Smooth muscle cell (in vitro differentiated cells): ENCODE results near the gene SCLY. TPM values are rescaled to one million over a fixed set of nuclear protein-coding genes. Genes with fewer than 3 reads are reported as not detected.
A peak's percentile ranks its signal among the peaks of the same experiment; 100 is the strongest.
"Not testable (repeated sequence)": the region's sequence is repeated elsewhere in the genome, so short reads cannot be mapped to it uniquely, and the experiment has no call there.

ENCODE experiments used
- DNase-seq: peaks from one replicate; lab custom pipeline; 2025; ENCODE audit not compliant: unreplicated experiment; lab: John Stamatoyannopoulos, UW
- H2AFZ ChIP-seq: fragments of 200-600 bp; sonication (generic); 2 replicates; pipeline ENCODE4 v1.6.0; 2016; ENCODE audit warnings: antibody characterized with exemption, low read depth, mild to moderate bottlenecking
- H3F3A ChIP-seq: fragments of 200-600 bp; sonication (generic); 2 replicates; pipeline ENCODE4 v1.6.0; 2017; ENCODE audit warnings: antibody characterized with exemption, low read depth
- H3K27ac ChIP-seq: fragments of 200-600 bp; sonication (generic); 2 replicates; pipeline ENCODE4 v1.5.1; 2016; ENCODE audit warnings: low read depth, mild to moderate bottlenecking
- H3K27me3 ChIP-seq: fragments of 200-600 bp; sonication (generic); 2 replicates; pipeline ENCODE4 v1.6.1; 2016; ENCODE audit warnings: low read depth, mild to moderate bottlenecking
- H3K36me3 ChIP-seq: fragments of 200-600 bp; sonication (generic); 2 replicates; pipeline ENCODE4 v1.5.1; 2016; ENCODE audit warnings: low read depth
- H3K4me1 ChIP-seq: fragments of 200-600 bp; sonication (generic); 2 replicates; pipeline ENCODE4 v1.5.1; 2016; ENCODE audit warnings: low read depth
- H3K4me2 ChIP-seq: fragments of 200-600 bp; sonication (generic); 2 replicates; pipeline ENCODE4 v1.6.0; 2016; ENCODE audit warnings: mild to moderate bottlenecking
- H3K4me3 ChIP-seq: fragments of 200-600 bp; sonication (generic); 2 replicates; pipeline ENCODE4 v1.5.1; 2016; ENCODE audit warnings: mild to moderate bottlenecking
- H3K79me2 ChIP-seq: fragments of 200-600 bp; sonication (generic); 2 replicates; pipeline ENCODE4 v1.6.0; 2016; ENCODE audit warnings: low read depth, mild to moderate bottlenecking
- H3K9ac ChIP-seq: fragments of 200-600 bp; sonication (generic); 2 replicates; pipeline ENCODE4 v1.6.0; 2016; ENCODE audit warnings: low read depth
- H3K9me3 ChIP-seq: fragments of 200-600 bp; sonication (generic); replicated peaks from 2 replicates; pipeline ENCODE4 v1.5.1; 2016; ENCODE audit warnings: low read depth
- H4K20me1 ChIP-seq: fragments of 200-600 bp; sonication (generic); 2 replicates; pipeline ENCODE4 v1.6.0; 2016; ENCODE audit warnings: low read depth
- WGBS: methylation state at CpG from one replicate; pipeline ENCODE4 v1.1.7; 2016; ENCODE audit warnings: low lambda C conversion rate; 5-methylcytosine and 5-hydroxymethylcytosine counted together
- polyA plus RNA-seq: library from polyadenylated mRNA; unstranded; fragments of >200 nt; fragmentation: Nextera tagmentation; extraction: Ambion mirVana; gene quantifications from 2 replicates; pipeline ENCODE4 v1.2.1, GENCODE V29; 2016
- total RNA-seq: library from RNA; depleted of rRNA; stranded (reverse); fragments of >200 nt; gene quantifications from 2 replicates; pipeline ENCODE4 v1.2.3, GENCODE V29; 2014
- TF ChIP-seq, protein P1 (sequence below): fragments of 200-600 bp; sonication (generic); IDR thresholded peaks from 2 replicates; pipeline ENCODE4 v1.5.1; 2017; ENCODE audit warnings: borderline replicate concordance, mild to moderate bottlenecking, antibody characterized with exemption; ENCODE audit not compliant: insufficient read depth, poor library complexity, severe bottlenecking

The SCLY gene
- total and polyA plus RNA-seq, 2 experiments from 2014 or later, result 7.6 to 12.9 TPM

DNA sequence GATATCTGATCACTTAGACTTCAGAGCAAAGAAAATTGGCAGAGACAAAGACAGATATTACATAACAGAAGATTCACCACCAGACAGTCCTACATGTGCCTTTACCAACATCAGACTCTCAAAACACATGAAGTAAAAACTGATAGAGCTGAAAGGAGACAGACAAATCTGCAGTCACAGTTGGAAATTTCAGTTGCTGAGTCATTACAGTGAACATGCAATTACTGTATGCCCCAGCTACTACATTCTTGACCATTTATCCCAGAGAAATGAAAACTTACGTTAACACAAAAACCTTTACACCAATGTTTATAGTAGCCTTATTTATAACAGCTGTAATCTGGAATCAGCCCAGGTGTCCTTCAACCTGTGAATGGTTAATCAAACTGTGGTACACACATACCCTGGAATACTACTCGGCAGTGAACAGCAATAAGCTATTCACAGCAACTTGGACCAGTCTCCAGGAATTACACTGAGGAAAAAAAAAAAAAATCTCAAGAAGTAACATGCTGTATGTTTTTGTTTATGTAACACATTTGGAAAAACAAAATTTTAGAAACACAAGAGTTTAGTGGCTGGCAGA is 7.5 kb upstream of the SCLY start:
- no peak overlapping the region for H3K27ac ChIP-seq
- 82% methylated on average over 2 of the region's 2 CpGs for WGBS
- H2AFZ ChIP-seq, result no peak overlapping the region
- TF ChIP-seq, protein P1, sequence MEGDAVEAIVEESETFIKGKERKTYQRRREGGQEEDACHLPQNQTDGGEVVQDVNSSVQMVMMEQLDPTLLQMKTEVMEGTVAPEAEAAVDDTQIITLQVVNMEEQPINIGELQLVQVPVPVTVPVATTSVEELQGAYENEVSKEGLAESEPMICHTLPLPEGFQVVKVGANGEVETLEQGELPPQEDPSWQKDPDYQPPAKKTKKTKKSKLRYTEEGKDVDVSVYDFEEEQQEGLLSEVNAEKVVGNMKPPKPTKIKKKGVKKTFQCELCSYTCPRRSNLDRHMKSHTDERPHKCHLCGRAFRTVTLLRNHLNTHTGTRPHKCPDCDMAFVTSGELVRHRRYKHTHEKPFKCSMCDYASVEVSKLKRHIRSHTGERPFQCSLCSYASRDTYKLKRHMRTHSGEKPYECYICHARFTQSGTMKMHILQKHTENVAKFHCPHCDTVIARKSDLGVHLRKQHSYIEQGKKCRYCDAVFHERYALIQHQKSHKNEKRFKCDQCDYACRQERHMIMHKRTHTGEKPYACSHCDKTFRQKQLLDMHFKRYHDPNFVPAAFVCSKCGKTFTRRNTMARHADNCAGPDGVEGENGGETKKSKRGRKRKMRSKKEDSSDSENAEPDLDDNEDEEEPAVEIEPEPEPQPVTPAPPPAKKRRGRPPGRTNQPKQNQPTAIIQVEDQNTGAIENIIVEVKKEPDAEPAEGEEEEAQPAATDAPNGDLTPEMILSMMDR, result no peak
- no peak overlapping the region for H3K9ac ChIP-seq
- no peaks in the 10 kb centered on the region for H3F3A ChIP-seq
- no peaks in the 10 kb centered on the region for H3K36me3 ChIP-seq
- H3K27me3 ChIP-seq, result no peaks in the 10 kb centered on the region
- no peak overlapping the region for H3K4me2 ChIP-seq
- no peak overlapping the region for H3K4me3 ChIP-seq
- H4K20me1 ChIP-seq, result no peaks in the 10 kb centered on the region
- H3K9me3 ChIP-seq, result no peaks in the 10 kb centered on the region
- no peaks in the 10 kb centered on the region for H3K4me1 ChIP-seq
- H3K79me2 ChIP-seq, result no peaks in the 10 kb centered on the region
- no peak for DNase-seq

DNA sequence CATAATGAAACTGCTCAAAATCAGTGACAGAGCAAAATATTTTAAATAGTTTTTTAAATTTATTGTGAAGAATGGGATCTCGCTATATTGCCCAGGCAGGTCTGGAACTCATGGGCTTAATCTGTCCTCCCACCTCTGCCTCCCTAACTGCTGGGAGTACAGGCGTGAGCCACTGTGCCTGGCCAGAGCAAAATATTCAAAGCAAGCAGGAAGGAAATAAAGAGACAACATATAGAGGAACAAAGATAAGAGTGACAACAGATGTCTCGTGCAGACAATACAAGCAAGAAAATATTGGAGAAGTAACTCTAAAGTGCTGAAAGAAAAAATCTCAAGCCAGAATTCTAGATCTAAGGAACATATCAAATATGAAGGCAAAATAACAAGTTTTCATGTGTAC is 5.0 kb upstream of the SCLY start:
- Histone ChIP-seq H3K36me3 (no peaks in the 10 kb centered on the region), H3K9ac (no peak overlapping the region), H3K27ac (no peak overlapping the region), H4K20me1 (no peaks in the 10 kb centered on the region), H3K9me3 (no peaks in the 10 kb centered on the region), H2AFZ (no peak overlapping the region), H3K4me1 (peaks cover 8% of the 10 kb centered on the region), H3K79me2 (no peaks in the 10 kb centered on the region), H3K4me2 (no peak overlapping the region), H3F3A (peaks cover 14% of the 10 kb centered on the region), H3K27me3 (no peaks in the 10 kb centered on the region), H3K4me3 (no peak overlapping the region)
- TF ChIP-seq, protein P1, result no peak
- no peak for DNase-seq
- WGBS, result 93% methylated on average over 3 of the region's 3 CpGs

DNA sequence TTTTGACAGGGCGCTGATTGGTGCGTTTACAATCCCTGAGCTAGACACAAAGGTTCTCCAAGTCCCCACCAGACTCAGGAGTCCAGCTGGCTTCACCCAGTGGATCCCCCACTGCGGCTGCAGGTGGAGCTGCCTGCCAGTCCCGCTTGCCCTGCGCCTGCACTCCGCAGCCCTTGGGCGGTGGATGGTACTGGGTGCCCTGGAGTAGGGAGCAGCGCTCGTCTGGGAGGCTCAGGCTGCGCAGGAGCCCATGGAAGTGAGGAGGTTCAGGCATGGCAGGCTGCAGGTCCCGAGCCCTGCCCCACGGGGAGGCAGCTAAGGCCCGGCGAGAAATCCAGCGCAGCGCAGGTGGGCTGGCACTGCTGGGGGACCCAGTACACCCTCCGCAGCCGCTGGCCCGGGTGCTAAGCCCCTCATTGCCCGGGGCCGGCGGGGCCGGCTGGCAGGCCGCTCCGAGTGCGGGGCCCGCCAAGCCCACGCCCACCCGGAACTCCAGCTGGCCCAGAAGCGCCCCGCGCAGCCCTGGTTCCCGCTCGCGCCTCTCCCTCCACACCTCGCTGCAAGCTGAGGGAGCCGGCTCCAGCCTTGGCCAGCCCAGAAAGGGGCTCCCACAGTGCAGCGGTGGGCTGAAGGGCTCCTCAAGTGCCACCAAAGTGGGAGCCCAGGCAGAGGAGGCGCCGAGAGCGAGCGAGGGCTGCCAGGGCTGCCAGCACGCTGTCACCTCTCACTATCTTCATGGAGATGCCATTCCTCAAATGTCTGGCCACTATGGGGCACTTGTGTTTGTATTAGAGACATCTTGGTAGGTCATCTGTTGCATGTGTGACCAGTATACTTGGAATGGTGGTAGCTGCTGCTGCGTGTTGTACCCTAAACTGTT is 2.9 kb upstream of the SCLY start:
- not testable (repeated sequence) for H3K9me3 ChIP-seq, H3K4me3 ChIP-seq, H3K79me2 ChIP-seq, H3K27ac ChIP-seq, H2AFZ ChIP-seq, H3K9ac ChIP-seq, H3K4me2 ChIP-seq, H3K36me3 ChIP-seq, H4K20me1 ChIP-seq, DNase-seq, H3K27me3 ChIP-seq
- peaks cover 11% of the 10 kb centered on the region for H3K4me1 ChIP-seq
- 97% methylated on average over 44 of the region's 44 CpGs for WGBS
- peaks cover 14% of the 10 kb centered on the region for H3F3A ChIP-seq

DNA sequence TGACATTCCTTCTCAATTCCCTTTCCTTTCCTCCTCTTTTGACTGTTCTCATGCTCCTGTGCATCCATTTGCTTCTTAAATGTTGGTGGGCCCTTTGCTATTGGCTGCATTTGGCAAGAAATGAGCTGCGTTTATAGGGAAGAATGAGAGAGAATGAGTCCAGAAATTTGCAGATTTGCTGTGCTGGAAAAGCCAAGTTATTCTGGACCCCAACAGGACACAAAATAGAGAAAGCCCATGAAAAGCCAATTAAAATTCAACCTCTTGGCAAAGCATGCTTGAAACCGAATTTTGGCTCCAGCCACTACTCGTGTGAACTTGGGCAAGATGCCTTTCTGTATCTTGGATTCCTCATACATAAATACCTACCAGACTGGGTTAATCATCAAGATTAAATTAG is 1.3 kb upstream of the SCLY start:
- Histone ChIP-seq H3K27me3 (no peaks in the 10 kb centered on the region), H3K9me3 (no peaks in the 10 kb centered on the region), H3K79me2 (no peaks in the 10 kb centered on the region), H3K9ac (no peak overlapping the region), H3K4me3 (peak overlapping the region; percentile 84), H2AFZ (no peak overlapping the region), H3K4me1 (peaks cover 11% of the 10 kb centered on the region), H3F3A (peaks cover 14% of the 10 kb centered on the region), H3K36me3 (no peaks in the 10 kb centered on the region), H4K20me1 (no peaks in the 10 kb centered on the region), H3K4me2 (peak overlapping the region; percentile 98), H3K27ac (no peak overlapping the region)
- TF ChIP-seq, protein P1, result no peak
- WGBS, result 93% methylated on average over 3 of the region's 3 CpGs
- DNase-seq, result no peak
